Thymus (tissue), 11 donors: ENCODE results near the gene FKRP. TPM values are rescaled to one million over a fixed set of nuclear protein-coding genes. Genes with fewer than 3 reads are reported as not detected.

Experiments
- DNase-seq, 9 donors: peaks; one replicate each; pipeline ENCODE4 v3.0.0-alpha.2; 2013; ENCODE audit warnings: low spot score in 9 of 9, low read depth in 6 of 9, missing footprints in 1 of 9
- H3K27ac ChIP-seq, 2 donors: one replicate each; pipeline ENCODE4 v1.5.1; 2013; ENCODE audit warnings: control low read depth in 1 of 2, low read depth in 1 of 2, low read length in 1 of 2, mild to moderate bottlenecking in 1 of 2, moderate library complexity in 1 of 2
- H3K27me3 ChIP-seq, 2 donors: one replicate each; pipeline ENCODE4 v1.5.1; 2013; ENCODE audit warnings: low read length in 1 of 2; ENCODE audit not compliant: control insufficient read depth in 2 of 2, insufficient read depth in 1 of 2
- H3K36me3 ChIP-seq, 2 donors: one replicate each; pipeline ENCODE4 v1.5.1; 2013; ENCODE audit warnings: low read length in 1 of 2, mild to moderate bottlenecking in 1 of 2, moderate library complexity in 1 of 2; ENCODE audit not compliant: control insufficient read depth in 2 of 2, insufficient read depth in 2 of 2
- H3K4me1 ChIP-seq, 2 donors: one replicate each; pipeline ENCODE4 v1.5.1; 2013; ENCODE audit warnings: low read length in 2 of 2; ENCODE audit not compliant: control insufficient read depth in 2 of 2, insufficient read depth in 2 of 2
- H3K4me3 ChIP-seq, 2 donors: one replicate each; pipeline ENCODE4 v1.5.1; 2013; ENCODE audit warnings: low read length in 2 of 2, control low read depth in 1 of 2, mild to moderate bottlenecking in 1 of 2
- H3K9me3 ChIP-seq, 2 donors: one replicate each; pipeline ENCODE4 v1.5.1; 2013; ENCODE audit warnings: low read length in 1 of 2, mild to moderate bottlenecking in 1 of 2; ENCODE audit not compliant: control insufficient read depth in 2 of 2, insufficient read depth in 1 of 2
- WGBS: extraction: QIAGEN DNeasy Blood & Tissue Kit; methylation state at CpG from one replicate; pipeline ENCODE4 v1.1.7; 2013; 5-methylcytosine and 5-hydroxymethylcytosine counted together
- polyA plus RNA-seq: library from polyadenylated mRNA; stranded (reverse); fragments of 200-250 nt; gene quantifications from one replicate; pipeline ENCODE4 v1.2.3, GENCODE V29; 2013
- total RNA-seq: library from RNA; stranded (reverse); fragments of 120-200 nt; gene quantifications from one replicate; pipeline ENCODE4 v1.2.4, GENCODE V29; 2013
- donor health status: healthy.

The FKRP gene
- total and polyA plus RNA-seq, 2 donors, result 6.2 to 13.5 TPM

DNA sequence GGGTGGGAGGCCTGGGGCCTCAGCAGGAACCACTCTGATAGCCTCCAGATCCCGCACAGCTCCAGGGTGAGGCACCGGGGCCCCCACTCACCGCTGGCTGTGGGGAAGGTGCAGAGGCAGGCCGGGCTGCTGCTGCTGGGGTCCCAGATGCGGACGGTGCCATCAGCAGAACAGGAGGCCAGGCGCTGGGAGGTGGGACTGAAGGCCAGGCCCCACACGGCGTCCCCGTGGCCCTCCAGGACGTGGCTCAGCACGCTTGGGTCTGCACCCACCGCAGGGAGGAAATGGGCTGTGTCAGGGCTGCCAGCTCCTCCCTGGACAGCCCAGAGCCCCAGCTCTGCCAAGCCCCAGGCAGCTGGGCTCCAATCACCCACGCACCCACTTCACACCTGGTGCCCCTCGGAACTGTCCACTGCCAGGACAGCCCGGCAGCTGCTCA, 22.8 kb upstream of the FKRP start:
- H3K4me1 ChIP-seq, result peaks cover 10 to 39% of the 10 kb centered on the region in 2 donors
- no peak for DNase-seq
- peaks cover 89 to 92% of the 10 kb centered on the region in 2 donors for H3K36me3 ChIP-seq
- H3K9me3 ChIP-seq, result no peaks in the 10 kb centered on the region
- no peak overlapping the region for H3K27ac ChIP-seq
- no peak overlapping the region for H3K4me3 ChIP-seq
- no peaks in the 10 kb centered on the region for H3K27me3 ChIP-seq
- WGBS, result 81% methylated on average over 16 of the region's 16 CpGs

DNA sequence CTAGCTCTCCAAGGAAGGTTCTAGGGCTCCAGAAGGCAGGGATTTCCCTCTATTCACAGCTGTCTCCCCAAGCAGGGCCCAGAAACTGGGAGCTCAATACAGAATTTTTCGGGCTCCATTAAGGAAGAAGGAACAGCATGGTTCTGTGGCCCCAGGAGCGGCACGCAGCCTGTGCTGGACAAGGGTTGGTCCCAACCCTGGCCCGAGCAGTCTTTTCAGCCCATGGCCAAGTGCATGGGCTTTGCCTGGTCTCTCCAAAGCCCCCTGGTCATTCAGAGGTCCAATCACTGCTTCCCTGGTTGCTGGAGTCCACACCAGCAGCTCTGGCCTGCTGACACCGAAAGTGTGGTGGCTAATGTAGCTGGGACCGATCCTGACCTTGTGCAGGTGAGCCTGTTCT, 22.4 kb upstream of the FKRP start:
- H3K27me3 ChIP-seq, result no peaks in the 10 kb centered on the region
- DNase-seq, result no peak
- no peak overlapping the region for H3K27ac ChIP-seq
- no peaks in the 10 kb centered on the region for H3K9me3 ChIP-seq
- peaks cover 93 to 95% of the 10 kb centered on the region in 2 donors for H3K36me3 ChIP-seq
- WGBS, result over 99% methylated on average over 6 of the region's 6 CpGs
- peaks cover 7 to 38% of the 10 kb centered on the region in 2 donors for H3K4me1 ChIP-seq
- no peak overlapping the region for H3K4me3 ChIP-seq

GRCh38 chr19:46724468-46724867, 21.4 kb upstream of the FKRP start:
- no peak overlapping the region for H3K27ac ChIP-seq
- H3K36me3 ChIP-seq, result peaks cover 98 to 99% of the 10 kb centered on the region in 2 donors

DNA sequence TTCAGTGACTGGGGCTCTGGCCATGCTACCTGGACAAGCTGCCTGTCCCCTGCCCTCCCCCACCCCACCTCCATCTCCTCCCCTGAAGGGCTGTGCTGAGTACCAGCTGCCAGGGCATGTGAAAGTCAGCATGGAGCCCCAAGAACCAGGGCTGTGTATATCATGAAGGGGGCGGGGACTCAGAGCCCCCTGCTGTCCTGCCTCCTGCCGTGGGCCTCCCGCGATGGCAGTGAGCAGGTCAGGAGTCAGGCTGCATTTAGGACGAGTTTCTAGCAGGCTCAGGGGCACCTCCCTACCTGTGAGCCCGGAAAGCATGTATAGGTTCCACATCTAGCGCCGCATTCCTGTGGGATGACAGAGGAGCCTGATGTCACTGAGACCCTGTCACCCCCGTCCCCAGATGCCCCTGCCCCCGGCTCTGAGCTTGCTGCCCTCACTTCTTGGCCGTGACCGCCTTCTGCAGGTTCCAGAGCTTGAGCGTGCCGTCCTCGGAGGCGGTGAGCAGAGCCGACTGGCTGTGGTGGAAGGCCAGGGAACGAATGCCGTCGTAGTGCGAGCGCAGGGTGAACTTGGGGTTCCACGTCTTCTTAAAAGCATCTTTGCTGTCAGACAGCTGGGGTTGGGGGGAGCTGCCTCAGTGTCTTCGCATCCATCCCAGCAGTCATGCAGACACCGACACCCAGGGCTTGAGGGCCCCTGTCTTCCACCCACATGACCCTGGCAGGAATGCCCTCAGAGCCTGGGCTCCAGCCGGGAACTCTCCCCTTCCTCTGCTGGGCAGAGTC, 20.6 kb upstream of the FKRP start:
- no peaks in the 10 kb centered on the region for H3K9me3 ChIP-seq
- no peak overlapping the region for H3K4me3 ChIP-seq
- 98% methylated on average over 26 of the region's 26 CpGs for WGBS
- H3K27me3 ChIP-seq, result no peaks in the 10 kb centered on the region
- H3K36me3 ChIP-seq, result peaks cover 98 to 99% of the 10 kb centered on the region in 2 donors
- no peak for DNase-seq
- peaks cover 0 to 32% of the 10 kb centered on the region in 2 donors for H3K4me1 ChIP-seq
- H3K27ac ChIP-seq, result no peak overlapping the region

More at GRCh38 chr19:46724468-46724867, 21.4 kb upstream of the FKRP start:
- Histone ChIP-seq H3K4me1 (peaks cover 0 to 35% of the 10 kb centered on the region in 2 donors), H3K27me3 (no peaks in the 10 kb centered on the region), H3K9me3 (no peaks in the 10 kb centered on the region), H3K4me3 (no peak overlapping the region)
- WGBS, result 96% methylated on average over 20 of the region's 20 CpGs
- DNase-seq, result no peak

- H3K36me3 ChIP-seq, result peaks cover 98 to 99% of the 10 kb centered on the region in 2 donors
- DNase-seq, result no peak
- peaks cover 0 to 32% of the 10 kb centered on the region in 2 donors for H3K4me1 ChIP-seq
- H3K27ac ChIP-seq, result no peak overlapping the region
- H3K4me3 ChIP-seq, result no peak overlapping the region
- H3K9me3 ChIP-seq, result no peaks in the 10 kb centered on the region
- WGBS, result 98% methylated on average over 9 of the region's 9 CpGs
- H3K27me3 ChIP-seq, result no peaks in the 10 kb centered on the region
Observed at GRCh38 chr19:46725859-46726393, 19.9 kb upstream of the FKRP start.

- Histone ChIP-seq H3K9me3 (no peaks in the 10 kb centered on the region), H3K36me3 (peaks cover 97 to 98% of the 10 kb centered on the region in 2 donors), H3K27ac (no peak overlapping the region), H3K4me1 (peaks cover 0 to 32% of the 10 kb centered on the region in 2 donors), H3K4me3 (no peak overlapping the region), H3K27me3 (no peaks in the 10 kb centered on the region)
- WGBS, result 98% methylated on average over 10 of the region's 10 CpGs
- no peak for DNase-seq
Observed at GRCh38 chr19:46726551-46726950, 19.3 kb upstream of the FKRP start.

GRCh38 chr19:46726971-46727501, 18.8 kb upstream of the FKRP start:
- 97% methylated on average over 14 of the region's 14 CpGs for WGBS
- Histone ChIP-seq H3K27ac (no peak overlapping the region), H3K9me3 (no peaks in the 10 kb centered on the region), H3K4me3 (no peak overlapping the region), H3K4me1 (peaks cover 0 to 27% of the 10 kb centered on the region in 2 donors), H3K27me3 (no peaks in the 10 kb centered on the region), H3K36me3 (peaks cover 97 to 98% of the 10 kb centered on the region in 2 donors)
- DNase-seq, result no peak

DNA sequence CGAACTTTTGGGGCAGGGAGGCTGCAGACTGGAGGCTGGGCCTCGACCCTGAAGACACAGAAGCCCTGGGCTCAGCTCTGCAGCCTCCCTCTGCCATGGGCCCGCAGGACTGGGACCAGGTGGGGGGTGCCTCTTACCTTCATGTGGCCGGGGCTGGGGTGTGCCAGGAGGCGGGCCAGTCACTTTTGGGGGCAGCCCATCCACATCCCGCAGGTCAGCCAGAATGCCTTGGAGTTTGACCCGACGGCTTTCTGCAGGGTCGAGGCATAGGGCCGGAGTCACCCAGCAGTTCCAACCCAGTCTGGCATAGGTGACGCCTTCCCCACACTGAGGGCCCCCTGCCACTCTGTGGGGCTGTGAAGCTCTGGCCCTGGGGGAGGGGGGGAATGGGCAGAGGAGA, 18.1 kb upstream of the FKRP start:
- DNase-seq, result no peak
- H3K27ac ChIP-seq, result no peak overlapping the region
- H3K9me3 ChIP-seq, result no peaks in the 10 kb centered on the region
- H3K4me1 ChIP-seq, result peaks cover 0 to 20% of the 10 kb centered on the region in 2 donors
- peaks cover 97 to 98% of the 10 kb centered on the region in 2 donors for H3K36me3 ChIP-seq
- 98% methylated on average over 11 of the region's 11 CpGs for WGBS
- H3K4me3 ChIP-seq, result no peak overlapping the region
- no peaks in the 10 kb centered on the region for H3K27me3 ChIP-seq

DNA sequence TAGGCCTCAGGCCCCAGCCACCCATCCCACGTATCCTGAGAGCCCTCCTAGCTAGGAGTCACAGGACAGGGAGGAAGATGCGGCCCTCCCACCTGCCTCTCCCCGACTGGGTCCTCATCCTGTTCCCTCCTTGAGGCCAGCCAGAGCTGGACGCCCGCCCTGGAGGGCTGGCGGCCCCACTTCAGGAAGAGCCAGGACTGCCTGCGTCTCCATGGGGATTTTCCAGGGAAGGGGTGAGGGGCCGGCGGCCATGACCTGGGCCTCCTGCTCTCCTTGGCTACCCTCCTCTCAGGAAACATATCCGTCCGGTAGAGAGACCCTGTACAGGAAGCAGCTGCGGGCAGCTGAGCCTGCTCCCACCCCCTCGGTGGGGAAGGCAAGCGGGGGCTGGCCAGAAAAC, 17.6 kb upstream of the FKRP start:
- no peak for DNase-seq
- Histone ChIP-seq H3K27me3 (no peaks in the 10 kb centered on the region), H3K4me3 (no peak overlapping the region), H3K9me3 (no peaks in the 10 kb centered on the region), H3K27ac (no peak overlapping the region), H3K4me1 (peaks cover 0 to 16% of the 10 kb centered on the region in 2 donors), H3K36me3 (peaks cover 97 to 98% of the 10 kb centered on the region in 2 donors)
- WGBS, result 80% methylated on average over 14 of the region's 14 CpGs
